ENCODE measurements around the gene ACBD6.

Gene ACBD6

DNA sequence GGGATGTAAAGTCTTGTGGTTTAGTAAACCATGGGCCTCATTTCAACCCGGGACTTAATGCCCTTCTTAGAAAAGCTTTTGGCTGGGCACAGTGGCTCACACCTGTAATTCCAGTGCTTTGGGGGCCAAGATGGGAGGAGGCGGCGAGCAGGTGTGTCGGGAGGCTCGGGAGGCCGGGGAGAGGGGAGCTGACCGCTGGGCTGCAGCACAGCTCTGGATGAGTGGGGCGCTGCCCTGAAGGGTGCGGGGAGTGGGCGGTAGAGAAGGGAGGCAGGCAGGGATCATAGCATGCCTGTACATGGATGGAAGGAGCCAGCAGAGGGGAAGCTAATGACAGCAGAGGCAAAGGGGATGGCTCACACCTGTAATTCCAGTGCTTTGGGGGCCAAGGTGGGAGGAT is 241.3 kb downstream of the ACBD6 start:
- DNase-seq (ENCODE audit: low spot score) (no peak), ATAC-seq (ENCODE audit: low read depth) (0 out of 3 replicates have a peak, but pooled peaks have one; percentile 19)
- H3K36me3 ChIP-seq (ENCODE audit: low read depth): no peaks in the 10 kb centered on the region
- no peaks in the 10 kb centered on the region for H3K27me3 ChIP-seq (ENCODE audit: insufficient read depth, poor library complexity, severe bottlenecking)
- TF ChIP-seq, protein P1, sequence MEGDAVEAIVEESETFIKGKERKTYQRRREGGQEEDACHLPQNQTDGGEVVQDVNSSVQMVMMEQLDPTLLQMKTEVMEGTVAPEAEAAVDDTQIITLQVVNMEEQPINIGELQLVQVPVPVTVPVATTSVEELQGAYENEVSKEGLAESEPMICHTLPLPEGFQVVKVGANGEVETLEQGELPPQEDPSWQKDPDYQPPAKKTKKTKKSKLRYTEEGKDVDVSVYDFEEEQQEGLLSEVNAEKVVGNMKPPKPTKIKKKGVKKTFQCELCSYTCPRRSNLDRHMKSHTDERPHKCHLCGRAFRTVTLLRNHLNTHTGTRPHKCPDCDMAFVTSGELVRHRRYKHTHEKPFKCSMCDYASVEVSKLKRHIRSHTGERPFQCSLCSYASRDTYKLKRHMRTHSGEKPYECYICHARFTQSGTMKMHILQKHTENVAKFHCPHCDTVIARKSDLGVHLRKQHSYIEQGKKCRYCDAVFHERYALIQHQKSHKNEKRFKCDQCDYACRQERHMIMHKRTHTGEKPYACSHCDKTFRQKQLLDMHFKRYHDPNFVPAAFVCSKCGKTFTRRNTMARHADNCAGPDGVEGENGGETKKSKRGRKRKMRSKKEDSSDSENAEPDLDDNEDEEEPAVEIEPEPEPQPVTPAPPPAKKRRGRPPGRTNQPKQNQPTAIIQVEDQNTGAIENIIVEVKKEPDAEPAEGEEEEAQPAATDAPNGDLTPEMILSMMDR (IDR thresholded peaks at IDR 0.05; ENCODE audit: poor library complexity, severe bottlenecking): no peak
- no peak overlapping the region for H3K4me3 ChIP-seq (ENCODE audit: severe bottlenecking)
- no peaks in the 10 kb centered on the region for H3K4me1 ChIP-seq (ENCODE audit: insufficient read depth, poor library complexity, severe bottlenecking)
- no peak overlapping the region for H3K27ac ChIP-seq (ENCODE audit: poor library complexity, severe bottlenecking)
- no peaks in the 10 kb centered on the region for H3K9me3 ChIP-seq (ENCODE audit: severe bottlenecking)

DNA sequence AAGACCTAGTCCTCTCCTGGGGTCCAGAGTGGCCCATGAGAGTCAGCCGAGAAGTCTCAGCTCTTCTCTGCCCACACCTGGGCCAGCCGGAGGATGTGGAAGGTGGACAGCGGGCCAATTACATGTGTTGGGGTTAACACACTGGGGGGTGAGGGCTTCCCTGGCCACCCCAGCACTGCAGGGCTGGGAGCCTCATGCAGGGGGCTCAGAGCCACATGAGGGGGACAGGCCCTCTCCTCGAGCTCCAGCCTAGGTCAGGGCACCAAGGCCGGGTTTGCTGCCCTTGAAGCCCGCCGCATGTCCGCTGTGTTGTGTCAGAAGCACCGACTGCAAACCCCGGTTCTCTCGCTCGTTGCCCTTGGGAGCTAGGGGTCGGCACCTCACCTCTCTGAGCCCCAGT is 241.8 kb downstream of the ACBD6 start:
- Histone ChIP-seq H3K4me3 (ENCODE audit: severe bottlenecking) (no peak overlapping the region), H3K4me1 (ENCODE audit: insufficient read depth, poor library complexity, severe bottlenecking) (no peaks in the 10 kb centered on the region), H3K27me3 (ENCODE audit: insufficient read depth, poor library complexity, severe bottlenecking) (no peaks in the 10 kb centered on the region), H3K9me3 (ENCODE audit: severe bottlenecking) (no peaks in the 10 kb centered on the region), H3K36me3 (ENCODE audit: low read depth) (no peaks in the 10 kb centered on the region), H3K27ac (ENCODE audit: poor library complexity, severe bottlenecking) (no peak overlapping the region)
- DNase-seq (ENCODE audit: low spot score): no peak
- no peak; the same call in 2 of the 3 replicates for ATAC-seq (ENCODE audit: low read depth)
- TF ChIP-seq, protein P1 (IDR thresholded peaks at IDR 0.05; ENCODE audit: poor library complexity, severe bottlenecking): no peak

DNA sequence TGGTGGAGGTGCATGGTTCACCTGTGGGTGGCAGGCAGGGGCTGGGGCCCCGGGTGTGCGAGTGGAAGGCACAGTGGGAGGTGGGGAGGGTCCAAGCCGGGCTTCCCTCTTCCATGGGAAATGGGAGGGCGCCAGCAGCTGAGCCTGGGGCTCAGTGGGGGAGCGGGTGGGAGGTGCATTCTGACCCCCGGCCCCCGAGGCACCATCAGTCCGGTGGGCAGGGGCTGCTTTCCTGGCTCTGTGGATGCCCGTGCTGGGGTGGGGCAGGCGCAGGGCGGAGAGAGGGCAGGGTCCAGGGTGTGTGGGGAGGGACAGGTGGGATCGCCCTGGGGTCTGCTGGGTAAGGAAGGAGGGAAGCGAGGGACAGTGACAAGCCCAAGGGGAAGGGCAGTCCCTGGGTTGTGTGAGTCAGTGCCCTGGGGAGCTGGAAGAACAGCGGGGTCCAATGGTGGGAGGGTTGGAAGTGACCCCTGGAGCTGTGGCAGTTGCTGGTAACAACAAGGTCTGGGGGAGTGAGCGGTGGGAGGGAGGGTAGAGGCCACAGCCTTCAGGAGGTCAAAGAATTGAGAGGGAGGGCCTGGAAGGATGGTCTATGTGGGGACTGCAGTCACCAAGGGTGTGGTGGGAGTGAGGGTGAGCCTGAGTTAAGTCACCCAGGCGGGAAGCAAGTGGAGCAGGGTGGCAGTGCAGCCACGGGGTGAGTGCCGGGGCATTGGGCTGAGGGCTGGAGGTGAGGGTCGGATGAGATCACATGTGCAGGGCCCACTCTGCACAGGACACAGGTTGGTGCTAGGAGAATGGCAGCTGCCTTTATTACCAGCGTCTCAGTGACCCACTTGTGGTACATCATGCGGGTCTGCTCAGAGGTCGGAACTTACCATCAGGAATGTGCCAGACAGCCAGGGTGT is 242.7 kb downstream of the ACBD6 start:
- no peak overlapping the region for H3K4me3 ChIP-seq (ENCODE audit: severe bottlenecking)
- no peaks in the 10 kb centered on the region for H3K27me3 ChIP-seq (ENCODE audit: insufficient read depth, poor library complexity, severe bottlenecking)
- H3K4me1 ChIP-seq (ENCODE audit: insufficient read depth, poor library complexity, severe bottlenecking): no peaks in the 10 kb centered on the region
- ATAC-seq (ENCODE audit: low read depth) (no peak; the same call in 2 of the 3 replicates), DNase-seq (ENCODE audit: low spot score) (no peak)
- no peaks in the 10 kb centered on the region for H3K9me3 ChIP-seq (ENCODE audit: severe bottlenecking)
- H3K36me3 ChIP-seq (ENCODE audit: low read depth): no peaks in the 10 kb centered on the region
- TF ChIP-seq, protein P1 (IDR thresholded peaks at IDR 0.05; ENCODE audit: poor library complexity, severe bottlenecking): no peak
- H3K27ac ChIP-seq (ENCODE audit: poor library complexity, severe bottlenecking): no peak overlapping the region

DNA sequence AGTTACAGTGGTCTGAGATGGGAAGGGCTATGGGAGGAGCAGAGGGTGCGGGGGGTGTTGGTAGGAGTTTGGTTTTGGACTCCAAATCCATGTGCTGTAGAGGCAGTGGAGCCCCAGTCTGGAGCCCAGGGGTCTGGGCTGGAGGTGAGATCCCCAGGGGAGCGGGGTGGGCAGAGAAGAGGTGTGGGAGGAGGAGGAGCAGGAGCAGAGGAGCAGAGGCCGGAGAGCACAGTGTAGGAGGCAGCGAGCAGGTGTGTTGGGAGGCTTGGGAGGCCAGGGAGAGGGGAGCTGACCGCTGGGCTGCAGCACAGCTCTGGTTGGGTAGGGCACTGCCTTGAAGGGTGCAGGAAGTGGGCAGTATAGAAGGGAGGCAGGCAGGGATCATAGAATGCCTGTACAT is 243.4 kb downstream of the ACBD6 start:
- Histone ChIP-seq H3K36me3 (ENCODE audit: low read depth) (no peaks in the 10 kb centered on the region), H3K27me3 (ENCODE audit: insufficient read depth, poor library complexity, severe bottlenecking) (no peaks in the 10 kb centered on the region)

More for the DNA sequence above, 243.4 kb downstream of the ACBD6 start:
- Histone ChIP-seq H3K27ac (ENCODE audit: poor library complexity, severe bottlenecking) (no peak overlapping the region), H3K4me3 (ENCODE audit: severe bottlenecking) (no peak overlapping the region), H3K9me3 (ENCODE audit: severe bottlenecking) (no peaks in the 10 kb centered on the region), H3K4me1 (ENCODE audit: insufficient read depth, poor library complexity, severe bottlenecking) (no peaks in the 10 kb centered on the region)
- ATAC-seq (ENCODE audit: low read depth) (no peak), DNase-seq (ENCODE audit: low spot score) (no peak)
- TF ChIP-seq, protein P1 (IDR thresholded peaks at IDR 0.05; ENCODE audit: poor library complexity, severe bottlenecking): no peak

Data from RWPE2 (cell line).